Coronary artery (tissue), 2 donors: Measurements from ENCODE around the gene MLKL.

Experiments used
- DNase-seq: peaks from one replicate; pipeline ENCODE4 v3.0.0-alpha.2; 2017; ENCODE audit warnings: low spot score
- H3K27ac ChIP-seq, 2 donors: fragments of 200-600 bp; sonication (generic); one replicate each; pipeline ENCODE4 v1.5.1; 2016 to 2019
- H3K4me3 ChIP-seq: fragments of 200-600 bp; sonication (generic); 2 replicates; pipeline ENCODE4 v1.5.1; 2016; ENCODE audit warnings: mild to moderate bottlenecking, moderate library complexity
- CTCF ChIP-seq: fragments of 200-600 bp; sonication (generic); IDR thresholded peaks from one replicate; pipeline ENCODE4 v1.5.1; 2019; ENCODE audit warnings: antibody characterized with exemption

MLKL gene

GRCh38 chr16:74738113-74738541, 37.5 kb upstream of the MLKL start:
- TF ChIP-seq CTCF, result no peak
- no peak overlapping the region for H3K4me3 ChIP-seq
- no peak for DNase-seq
- H3K27ac ChIP-seq, result no peak overlapping the region

- Histone ChIP-seq H3K4me3 (no peak overlapping the region), H3K27ac (no peak overlapping the region)
- no peak for TF ChIP-seq CTCF
- DNase-seq, result no peak
Measured at GRCh38 chr16:74737521-74737920, 36.9 kb upstream of the MLKL start.

- Histone ChIP-seq H3K4me3 (no peak overlapping the region), H3K27ac (no peak overlapping the region)
- DNase-seq, result no peak
- TF ChIP-seq CTCF, result no peak
Measured at GRCh38 chr16:74736531-74737157, 36.0 kb upstream of the MLKL start.

GRCh38 chr16:74735554-74735953, 34.9 kb upstream of the MLKL start:
- Histone ChIP-seq H3K4me3 (no peak overlapping the region), H3K27ac (no peak overlapping the region)
- no peak for DNase-seq
- no peak for TF ChIP-seq CTCF

GRCh38 chr16:74735162-74735452, 34.4 kb upstream of the MLKL start:
- Histone ChIP-seq H3K27ac (no peak overlapping the region), H3K4me3 (no peak overlapping the region)
- DNase-seq, result no peak
- no peak for TF ChIP-seq CTCF

- Histone ChIP-seq H3K27ac (no peak overlapping the region), H3K4me3 (no peak overlapping the region)
- DNase-seq, result no peak
- no peak for TF ChIP-seq CTCF
Measured at GRCh38 chr16:74734361-74735161, 33.9 kb upstream of the MLKL start.
